ENCODE measurements around the gene ZNF195. TPM values are rescaled to one million over a fixed set of nuclear protein-coding genes. Genes with fewer than 3 reads are reported as not detected.

ZNF195 gene
- total RNA-seq, 4 donors from 2014 or later: 36.1 to 94.1 (median 40.6) TPM

GRCh38 chr11:3367221-3367620, 11.7 kb downstream of the ZNF195 start:
- Histone ChIP-seq H3K9me3 (peaks cover 0 to 29% (median 4%) of the 10 kb centered on the region in 4 donors), H3K4me1 (no peaks in the 10 kb centered on the region), H3K27me3 (no peaks in the 10 kb centered on the region), H3K36me3 (peaks cover 0 to 98% (median 0%) of the 10 kb centered on the region in 3 donors), H3K4me3 (no peak overlapping the region), H3K27ac (no peak overlapping the region)
- TF ChIP-seq CTCF (IDR thresholded peaks at IDR 0.05) (no peak), POLR2A (IDR thresholded peaks at IDR 0.05) (no peak)
- DNase-seq: no peak

- no peak for TF ChIP-seq CTCF (IDR thresholded peaks at IDR 0.05)
- TF ChIP-seq POLR2A (IDR thresholded peaks at IDR 0.05): no peak
- DNase-seq: no peak
- Histone ChIP-seq H3K36me3 (peaks cover 0 to 60% (median 18%) of the 10 kb centered on the region in 3 donors), H3K27ac (no peak overlapping the region), H3K27me3 (no peaks in the 10 kb centered on the region), H3K4me3 (no peak overlapping the region), H3K4me1 (no peaks in the 10 kb centered on the region), H3K9me3 (peaks cover 0 to 79% (median 40%) of the 10 kb centered on the region in 4 donors)
Observed at GRCh38 chr11:3359092-3359824, 19.7 kb downstream of the ZNF195 start.

- peaks cover 0 to 73% (median 38%) of the 10 kb centered on the region in 4 donors for H3K9me3 ChIP-seq
Observed at GRCh38 chr11:3357994-3358676, 20.8 kb downstream of the ZNF195 start.

GRCh38 chr11:3357302-3357701, 21.6 kb downstream of the ZNF195 start:
- H3K4me3 ChIP-seq: no peak overlapping the region
- H3K4me1 ChIP-seq: no peaks in the 10 kb centered on the region
- no peak for TF ChIP-seq POLR2A (IDR thresholded peaks at IDR 0.05)
- no peak for TF ChIP-seq CTCF (IDR thresholded peaks at IDR 0.05)
- no peak overlapping the region for H3K27ac ChIP-seq
- DNase-seq: no peak
- H3K36me3 ChIP-seq: peaks cover 0 to 42% (median 18%) of the 10 kb centered on the region in 3 donors
- H3K27me3 ChIP-seq: no peaks in the 10 kb centered on the region
- peaks cover 0 to 65% (median 36%) of the 10 kb centered on the region in 4 donors for H3K9me3 ChIP-seq

More at GRCh38 chr11:3357994-3358676, 20.8 kb downstream of the ZNF195 start:
- Histone ChIP-seq H3K27me3 (no peaks in the 10 kb centered on the region), H3K36me3 (peaks cover 0 to 49% (median 18%) of the 10 kb centered on the region in 3 donors), H3K4me1 (no peaks in the 10 kb centered on the region), H3K4me3 (no peak overlapping the region), H3K27ac (no peak overlapping the region)
- no peak for DNase-seq
- TF ChIP-seq POLR2A (IDR thresholded peaks at IDR 0.05) (no peak), CTCF (IDR thresholded peaks at IDR 0.05) (no peak)

- Histone ChIP-seq H3K36me3 (peaks cover 0 to 38% (median 18%) of the 10 kb centered on the region in 3 donors), H3K27me3 (no peaks in the 10 kb centered on the region), H3K4me1 (no peaks in the 10 kb centered on the region), H3K27ac (no peak overlapping the region), H3K4me3 (no peak overlapping the region), H3K9me3 (peaks cover 0 to 60% (median 35%) of the 10 kb centered on the region in 4 donors)
- TF ChIP-seq POLR2A (IDR thresholded peaks at IDR 0.05) (no peak), CTCF (IDR thresholded peaks at IDR 0.05) (no peak)
- DNase-seq: no peak
Observed at GRCh38 chr11:3356858-3357257, 22.1 kb downstream of the ZNF195 start.

Data from Peyer's patch (tissue), 4 donors.